Measurements from ENCODE around the gene BCL2L11.
"Not testable (repeated sequence)": the region's sequence is repeated elsewhere in the genome, so short reads cannot be mapped to it uniquely, and the experiment has no call there.

The BCL2L11 gene, protein sequence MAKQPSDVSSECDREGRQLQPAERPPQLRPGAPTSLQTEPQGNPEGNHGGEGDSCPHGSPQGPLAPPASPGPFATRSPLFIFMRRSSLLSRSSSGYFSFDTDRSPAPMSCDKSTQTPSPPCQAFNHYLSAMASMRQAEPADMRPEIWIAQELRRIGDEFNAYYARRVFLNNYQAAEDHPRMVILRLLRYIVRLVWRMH

GRCh38 chr2:111120253-111121027 is at the start of gene BCL2L11:
TSS of gene BCL2L11 (plus strand) at chr2:111120914. CDS start at chr2:111123746, 2,832 bp downstream.
- peak within 1 kb of the TSS; percentile 95 for H3K4me3 Mint-ChIP-seq
- H3K9me3 Mint-ChIP-seq: no peaks in the 10 kb centered on the region
- peak within 1 kb of the TSS; percentile 95 for H3K27ac Mint-ChIP-seq
- H3K27me3 Mint-ChIP-seq (ENCODE audit: low read depth, poor library complexity): peaks cover 51% of the 10 kb centered on the region
- H3K4me1 Mint-ChIP-seq: peaks cover 53% of the 10 kb centered on the region
- DNase-seq: peak; percentile 93
- TF ChIP-seq, protein P1, sequence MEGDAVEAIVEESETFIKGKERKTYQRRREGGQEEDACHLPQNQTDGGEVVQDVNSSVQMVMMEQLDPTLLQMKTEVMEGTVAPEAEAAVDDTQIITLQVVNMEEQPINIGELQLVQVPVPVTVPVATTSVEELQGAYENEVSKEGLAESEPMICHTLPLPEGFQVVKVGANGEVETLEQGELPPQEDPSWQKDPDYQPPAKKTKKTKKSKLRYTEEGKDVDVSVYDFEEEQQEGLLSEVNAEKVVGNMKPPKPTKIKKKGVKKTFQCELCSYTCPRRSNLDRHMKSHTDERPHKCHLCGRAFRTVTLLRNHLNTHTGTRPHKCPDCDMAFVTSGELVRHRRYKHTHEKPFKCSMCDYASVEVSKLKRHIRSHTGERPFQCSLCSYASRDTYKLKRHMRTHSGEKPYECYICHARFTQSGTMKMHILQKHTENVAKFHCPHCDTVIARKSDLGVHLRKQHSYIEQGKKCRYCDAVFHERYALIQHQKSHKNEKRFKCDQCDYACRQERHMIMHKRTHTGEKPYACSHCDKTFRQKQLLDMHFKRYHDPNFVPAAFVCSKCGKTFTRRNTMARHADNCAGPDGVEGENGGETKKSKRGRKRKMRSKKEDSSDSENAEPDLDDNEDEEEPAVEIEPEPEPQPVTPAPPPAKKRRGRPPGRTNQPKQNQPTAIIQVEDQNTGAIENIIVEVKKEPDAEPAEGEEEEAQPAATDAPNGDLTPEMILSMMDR (IDR thresholded peaks at IDR 0.05): no peak
- peaks cover 17% of the 10 kb centered on the region for H3K36me3 Mint-ChIP-seq (ENCODE audit: low read depth)

- Mint-ChIP-seq H3K36me3 (ENCODE audit: low read depth) (peaks cover 7% of the 10 kb centered on the region), H3K4me3 (no peak overlapping the region), H3K4me1 (peaks cover 12% of the 10 kb centered on the region), H3K27ac (no peak overlapping the region), H3K27me3 (ENCODE audit: low read depth, poor library complexity) (peaks cover 3% of the 10 kb centered on the region), H3K9me3 (peaks cover 35% of the 10 kb centered on the region)
- TF ChIP-seq, protein P1 (IDR thresholded peaks at IDR 0.05): no peak
- no peak for DNase-seq
Observed at GRCh38 chr2:111071600-111072171, 49.0 kb upstream of the BCL2L11 start.

- Mint-ChIP-seq H3K4me1 (peaks cover 12% of the 10 kb centered on the region), H3K9me3 (peaks cover 40% of the 10 kb centered on the region), H3K36me3 (ENCODE audit: low read depth) (peaks cover 10% of the 10 kb centered on the region), H3K27ac (no peak overlapping the region), H3K4me3 (no peak overlapping the region), H3K27me3 (ENCODE audit: low read depth, poor library complexity) (peaks cover 3% of the 10 kb centered on the region)
- no peak for DNase-seq
- TF ChIP-seq, protein P1 (IDR thresholded peaks at IDR 0.05): no peak
Observed at GRCh38 chr2:111072220-111072871, 48.4 kb upstream of the BCL2L11 start.

DNA sequence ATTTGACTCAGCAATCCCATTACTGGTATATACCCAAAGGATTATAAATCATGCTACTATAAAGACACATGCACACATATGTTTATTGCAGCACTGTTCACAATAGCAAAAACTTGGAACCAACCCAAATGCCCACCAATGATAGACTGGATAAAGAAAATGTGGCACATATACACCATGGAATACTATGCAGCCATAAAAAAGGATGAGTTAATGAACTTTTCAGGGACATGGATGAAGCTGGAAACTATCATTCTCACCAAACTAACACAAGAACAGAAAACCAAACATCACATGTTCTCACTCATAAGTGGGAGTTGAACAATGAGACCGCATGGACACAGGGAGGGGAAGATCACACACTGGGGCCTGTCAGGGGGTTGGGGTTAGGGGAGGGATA is 38.1 kb upstream of the BCL2L11 start:
- not testable (repeated sequence) for H3K4me1 Mint-ChIP-seq; H3K4me3 Mint-ChIP-seq; H3K27ac Mint-ChIP-seq; DNase-seq; H3K27me3 Mint-ChIP-seq (ENCODE audit: low read depth, poor library complexity); H3K36me3 Mint-ChIP-seq (ENCODE audit: low read depth)
- H3K9me3 Mint-ChIP-seq: peaks cover 41% of the 10 kb centered on the region

DNA sequence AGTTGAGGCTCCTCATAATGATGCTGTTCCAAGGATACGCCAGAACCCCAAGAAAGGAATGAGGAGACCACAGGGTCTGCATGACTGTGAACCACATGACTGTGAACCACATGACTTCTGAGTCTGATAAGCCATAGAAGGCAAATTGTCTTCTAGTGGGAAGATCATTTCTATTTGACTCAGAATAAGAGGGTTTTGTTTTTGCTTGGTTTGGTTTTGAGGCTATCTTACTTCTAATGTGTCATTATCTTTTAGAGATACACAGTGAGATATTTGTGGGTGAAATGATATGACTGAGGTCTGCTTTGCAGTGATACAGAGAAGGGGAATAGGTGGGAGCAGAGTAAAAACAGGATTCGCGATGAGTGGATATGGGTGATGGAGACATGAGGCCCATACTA is 28.9 kb upstream of the BCL2L11 start:
- no peak overlapping the region for H3K27ac Mint-ChIP-seq
- H3K4me3 Mint-ChIP-seq: no peak overlapping the region
- H3K36me3 Mint-ChIP-seq (ENCODE audit: low read depth): no peaks in the 10 kb centered on the region
- H3K9me3 Mint-ChIP-seq: no peaks in the 10 kb centered on the region
- no peak for DNase-seq
- TF ChIP-seq, protein P1 (IDR thresholded peaks at IDR 0.05): no peak
- peaks cover 4% of the 10 kb centered on the region for H3K4me1 Mint-ChIP-seq
- peaks cover 9% of the 10 kb centered on the region for H3K27me3 Mint-ChIP-seq (ENCODE audit: low read depth, poor library complexity)

GRCh38 chr2:111094691-111095090 is 26.0 kb upstream of the BCL2L11 start:
- Mint-ChIP-seq H3K36me3 (ENCODE audit: low read depth) (no peaks in the 10 kb centered on the region), H3K4me1 (peaks cover 4% of the 10 kb centered on the region), H3K27me3 (ENCODE audit: low read depth, poor library complexity) (peaks cover 9% of the 10 kb centered on the region), H3K4me3 (no peak overlapping the region), H3K9me3 (no peaks in the 10 kb centered on the region), H3K27ac (no peak overlapping the region)
- DNase-seq: no peak
- TF ChIP-seq, protein P1 (IDR thresholded peaks at IDR 0.05): no peak
